KMS-11 (cell line): ENCODE results near the gene PRPSAP1.
"Not testable (repeated sequence)": the region's sequence is repeated elsewhere in the genome, so short reads cannot be mapped to it uniquely, and the experiment has no call there.

ENCODE experiments used
- H2AFZ ChIP-seq: fragments of 200-600 bp; sonication (generic); 2 replicates; pipeline ENCODE4 v1.6.1; 2016; ENCODE audit warnings: antibody characterized with exemption, mixed run types, low read depth
- H3K27ac ChIP-seq: fragments of 200-600 bp; sonication (generic); 2 replicates; pipeline ENCODE4 v1.6.1; 2016; ENCODE audit warnings: mild to moderate bottlenecking, mixed run types
- H3K27me3 ChIP-seq: fragments of 200-600 bp; sonication (generic); 2 replicates; pipeline ENCODE4 v1.6.1; 2017; ENCODE audit warnings: mild to moderate bottlenecking, low read depth, mixed run types, moderate library complexity; ENCODE audit not compliant: insufficient read depth
- H3K36me3 ChIP-seq: fragments of 200-600 bp; sonication (generic); 2 replicates; pipeline ENCODE4 v1.6.1; 2017; ENCODE audit warnings: mild to moderate bottlenecking, mixed run types; ENCODE audit not compliant: insufficient read depth
- H3K4me1 ChIP-seq: fragments of 200-600 bp; sonication (generic); 2 replicates; pipeline ENCODE4 v1.6.1; 2016; ENCODE audit warnings: mild to moderate bottlenecking, low read depth, mixed run types; ENCODE audit not compliant: poor library complexity, severe bottlenecking
- H3K4me2 ChIP-seq: fragments of 200-600 bp; sonication (generic); 2 replicates; pipeline ENCODE4 v1.7.0; 2016; ENCODE audit warnings: mild to moderate bottlenecking, mixed run types
- H3K4me3 ChIP-seq: fragments of 200-600 bp; sonication (generic); IDR thresholded peaks from 2 replicates; pipeline ENCODE4 v1.6.1; 2017; ENCODE audit warnings: low read depth, low read length, mixed read lengths; ENCODE audit not compliant: insufficient read depth
- H3K79me2 ChIP-seq: fragments of 200-600 bp; sonication (generic); 2 replicates; pipeline ENCODE4 v1.6.1; 2016; ENCODE audit warnings: low read depth, mixed run types; ENCODE audit not compliant: insufficient read depth
- H3K9ac ChIP-seq: fragments of 200-600 bp; sonication (generic); 2 replicates; pipeline ENCODE4 v1.6.1; 2016; ENCODE audit warnings: mild to moderate bottlenecking, mixed run types
- H4K20me1 ChIP-seq: fragments of 200-600 bp; sonication (generic); 2 replicates; pipeline ENCODE4 v1.6.1; 2016; ENCODE audit warnings: mild to moderate bottlenecking, mixed run types; ENCODE audit not compliant: insufficient read depth
- CTCF ChIP-seq: fragments of 200-600 bp; sonication (generic); conservative IDR thresholded peaks from 2 replicates; pipeline ENCODE4 v1.6.1; 2017; ENCODE audit warnings: low read depth, mild to moderate bottlenecking, antibody characterized with exemption, low read length, moderate library complexity, mixed read lengths

Gene PRPSAP1

GRCh38 chr17:76270770-76271668 is 82.7 kb downstream of the PRPSAP1 start:
- Histone ChIP-seq H3K36me3 (no peaks in the 10 kb centered on the region), H3K27ac (no peak overlapping the region), H3K4me1 (peaks cover 58% of the 10 kb centered on the region), H3K9ac (no peak overlapping the region), H3K4me2 (no peak overlapping the region), H4K20me1 (0 out of 2 replicates have a peak, but pooled peaks cover 5% of the 10 kb centered on the region), H2AFZ (no peak overlapping the region), H3K27me3 (no peaks in the 10 kb centered on the region), H3K79me2 (peaks cover 46% of the 10 kb centered on the region), H3K4me3 (no peak overlapping the region)
- no peak for TF ChIP-seq CTCF

GRCh38 chr17:76270127-76270592 is 83.6 kb downstream of the PRPSAP1 start:
- peaks cover 58% of the 10 kb centered on the region for H3K4me1 ChIP-seq
- peaks cover 50% of the 10 kb centered on the region for H3K79me2 ChIP-seq
- H3K36me3 ChIP-seq: no peaks in the 10 kb centered on the region
- no peak overlapping the region for H3K4me2 ChIP-seq
- no peak for TF ChIP-seq CTCF
- no peaks in the 10 kb centered on the region for H3K27me3 ChIP-seq
- no peak overlapping the region for H3K27ac ChIP-seq
- H4K20me1 ChIP-seq: 0 out of 2 replicates have a peak, but pooled peaks cover 5% of the 10 kb centered on the region
- no peak overlapping the region for H2AFZ ChIP-seq
- H3K4me3 ChIP-seq: no peak overlapping the region
- no peak overlapping the region for H3K9ac ChIP-seq

- Histone ChIP-seq H3K4me3 (no peak overlapping the region), H2AFZ (no peak overlapping the region), H3K27ac (peak overlapping the region; percentile 19; the same call in 1 of the 2 replicates), H3K4me2 (no peak overlapping the region; the same call in 1 of the 2 replicates), H3K79me2 (peaks cover 50% of the 10 kb centered on the region), H3K4me1 (peaks cover 61% of the 10 kb centered on the region), H3K9ac (no peak overlapping the region), H3K36me3 (no peaks in the 10 kb centered on the region), H4K20me1 (0 out of 2 replicates have a peak, but pooled peaks cover 5% of the 10 kb centered on the region), H3K27me3 (no peaks in the 10 kb centered on the region)
- no peak for TF ChIP-seq CTCF
These were observed 84.4 kb downstream of the PRPSAP1 start for GRCh38 chr17:76268991-76269981.

GRCh38 chr17:76268015-76268749 is 85.5 kb downstream of the PRPSAP1 start:
- no peak overlapping the region for H3K9ac ChIP-seq

GRCh38 chr17:76267581-76268001 is 86.1 kb downstream of the PRPSAP1 start:
- not testable (repeated sequence) for H3K27ac ChIP-seq, H3K27me3 ChIP-seq, H3K9ac ChIP-seq, H2AFZ ChIP-seq, H4K20me1 ChIP-seq, H3K36me3 ChIP-seq, H3K4me3 ChIP-seq
- Histone ChIP-seq H3K79me2 (peaks cover 50% of the 10 kb centered on the region), H3K4me1 (peaks cover 75% of the 10 kb centered on the region), H3K4me2 (peak overlapping the region; percentile 92; the same call in 1 of the 2 replicates)

More at GRCh38 chr17:76268015-76268749, 85.5 kb downstream of the PRPSAP1 start:
- Histone ChIP-seq H3K4me2 (peak overlapping the region; percentile 46; the same call in 1 of the 2 replicates), H3K27me3 (no peaks in the 10 kb centered on the region), H2AFZ (no peak overlapping the region), H3K4me3 (no peak overlapping the region), H3K4me1 (peaks cover 72% of the 10 kb centered on the region), H4K20me1 (0 out of 2 replicates have a peak, but pooled peaks cover 5% of the 10 kb centered on the region), H3K36me3 (no peaks in the 10 kb centered on the region), H3K27ac (no peak overlapping the region), H3K79me2 (peaks cover 50% of the 10 kb centered on the region)
- TF ChIP-seq CTCF: no peak
